Muscle layer of colon (tissue), 2 donors: ENCODE data around the gene UBE2L5.

Experiments
- H3K27ac ChIP-seq: one replicate; pipeline ENCODE4 v1.7.0; 2013; ENCODE audit warnings: low read depth, mild to moderate bottlenecking, low read length, moderate library complexity
- H3K27me3 ChIP-seq, 2 donors: one replicate each; pipeline ENCODE4 v1.7.0; 2013; ENCODE audit warnings: low read length in 2 of 2, mild to moderate bottlenecking in 2 of 2; ENCODE audit not compliant: insufficient read depth in 2 of 2, control insufficient read depth in 1 of 2
- H3K36me3 ChIP-seq: one replicate; pipeline ENCODE4 v1.7.0; 2013; ENCODE audit warnings: mild to moderate bottlenecking, low read length; ENCODE audit not compliant: insufficient read depth
- H3K4me1 ChIP-seq: one replicate; pipeline ENCODE4 v1.7.0; 2013; ENCODE audit warnings: mild to moderate bottlenecking, low read length; ENCODE audit not compliant: insufficient read depth
- H3K4me3 ChIP-seq, 2 donors: one replicate each; pipeline ENCODE4 v1.7.0; 2013; ENCODE audit warnings: low read length in 2 of 2, low read depth in 1 of 2, mild to moderate bottlenecking in 1 of 2, moderate library complexity in 1 of 2
- H3K9ac ChIP-seq: one replicate; pipeline ENCODE4 v1.7.0; 2013; ENCODE audit warnings: low read length
- H3K9me3 ChIP-seq: one replicate; pipeline ENCODE4 v1.7.0; 2013; ENCODE audit warnings: mild to moderate bottlenecking, low read length
- donor health status: abdominal sarcoma.
- donor health status: Adenocarcinoma of cecum.

Gene UBE2L5

DNA sequence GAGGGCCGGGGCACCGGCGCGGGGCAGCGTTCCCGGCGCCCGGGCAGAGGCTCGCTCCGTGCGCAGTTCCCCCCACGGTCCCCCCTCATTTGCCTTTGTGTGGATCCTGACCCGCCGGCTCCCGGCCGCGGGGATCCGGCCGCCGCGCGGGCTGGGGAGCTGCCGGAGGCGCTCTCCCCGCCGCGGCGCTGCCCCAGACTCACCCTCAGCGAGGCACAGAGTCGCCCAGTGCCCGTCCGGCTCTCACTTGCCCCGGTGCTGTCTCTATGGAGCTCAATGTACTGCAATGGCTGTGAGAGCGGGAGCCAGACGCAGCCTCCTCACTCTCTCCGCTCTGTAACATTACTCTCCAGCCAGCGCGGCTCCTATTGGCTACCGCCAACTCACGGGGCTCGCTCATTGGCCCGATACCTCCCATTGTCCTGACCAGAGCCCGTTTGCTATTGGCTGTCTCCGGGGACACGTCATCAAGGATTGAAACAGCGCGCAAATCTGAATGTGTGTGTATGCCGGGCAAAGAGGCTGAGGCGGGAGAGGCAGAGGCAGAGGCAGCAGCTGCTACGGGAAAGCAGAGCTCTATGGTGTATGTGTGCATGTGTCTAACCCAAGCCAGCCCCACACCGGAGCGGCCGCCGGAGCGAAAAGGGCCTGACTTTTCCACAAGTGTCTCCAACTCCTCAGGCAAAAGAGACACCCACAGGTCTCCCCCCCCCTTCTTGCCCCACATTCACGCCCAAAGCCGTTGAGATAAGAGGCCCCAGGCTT, 43.5 kb downstream of the UBE2L5 start, which contains the start of gene HMGB1:
Gene HMGB1 (minus strand): TSS at position 344 of the 765 bp plus-strand sequence. CDS start 2,256 bp downstream, outside the sequence.
- Histone ChIP-seq H3K27ac (peak within 1 kb of the TSS; percentile 94), H3K9ac (peak within 1 kb of the TSS; percentile 44), H3K27me3 (no peaks in the 10 kb centered on the region), H3K4me1 (peaks cover 27% of the 10 kb centered on the region), H3K36me3 (peaks cover 18% of the 10 kb centered on the region), H3K9me3 (no peaks in the 10 kb centered on the region), H3K4me3 (peak within 1 kb of the TSS; percentile 60 to 86)

- Histone ChIP-seq H3K4me1 (peaks cover 25% of the 10 kb centered on the region), H3K9ac (no peak overlapping the region), H3K9me3 (no peaks in the 10 kb centered on the region), H3K27me3 (no peaks in the 10 kb centered on the region), H3K4me3 (no peak overlapping the region), H3K36me3 (peaks cover 17% of the 10 kb centered on the region), H3K27ac (no peak overlapping the region)
Observed at GRCh38 chr13:30466358-30466714, 44.0 kb downstream of the UBE2L5 start.

- Histone ChIP-seq H3K27ac (no peak overlapping the region), H3K27me3 (no peaks in the 10 kb centered on the region), H3K4me3 (no peak overlapping the region), H3K36me3 (peaks cover 14% of the 10 kb centered on the region), H3K4me1 (peaks cover 20% of the 10 kb centered on the region), H3K9ac (no peak overlapping the region), H3K9me3 (no peaks in the 10 kb centered on the region)
Observed at GRCh38 chr13:30466841-30467252, 44.6 kb downstream of the UBE2L5 start.

GRCh38 chr13:30473675-30474074, 51.4 kb downstream of the UBE2L5 start:
- no peaks in the 10 kb centered on the region for H3K36me3 ChIP-seq
- H3K27ac ChIP-seq = no peak overlapping the region
- no peaks in the 10 kb centered on the region for H3K27me3 ChIP-seq
- no peak overlapping the region for H3K4me3 ChIP-seq
- no peaks in the 10 kb centered on the region for H3K9me3 ChIP-seq
- no peak overlapping the region for H3K9ac ChIP-seq
- no peaks in the 10 kb centered on the region for H3K4me1 ChIP-seq

- H3K4me3 ChIP-seq = no peak overlapping the region
- no peaks in the 10 kb centered on the region for H3K27me3 ChIP-seq
- no peak overlapping the region for H3K9ac ChIP-seq
- no peak overlapping the region for H3K27ac ChIP-seq
- H3K36me3 ChIP-seq = no peaks in the 10 kb centered on the region
- H3K4me1 ChIP-seq = no peaks in the 10 kb centered on the region
- no peaks in the 10 kb centered on the region for H3K9me3 ChIP-seq
Observed at GRCh38 chr13:30477346-30478195, 55.3 kb downstream of the UBE2L5 start.
